HG03460 (cell line): ENCODE results near the gene ARHGAP21.

Experiments
- ATAC-seq: cut with Tn5 transposase; IDR thresholded peaks from one replicate; pipeline ENCODE4 v1.9.1; 2021; ENCODE audit not compliant: unreplicated experiment

Gene ARHGAP21

DNA sequence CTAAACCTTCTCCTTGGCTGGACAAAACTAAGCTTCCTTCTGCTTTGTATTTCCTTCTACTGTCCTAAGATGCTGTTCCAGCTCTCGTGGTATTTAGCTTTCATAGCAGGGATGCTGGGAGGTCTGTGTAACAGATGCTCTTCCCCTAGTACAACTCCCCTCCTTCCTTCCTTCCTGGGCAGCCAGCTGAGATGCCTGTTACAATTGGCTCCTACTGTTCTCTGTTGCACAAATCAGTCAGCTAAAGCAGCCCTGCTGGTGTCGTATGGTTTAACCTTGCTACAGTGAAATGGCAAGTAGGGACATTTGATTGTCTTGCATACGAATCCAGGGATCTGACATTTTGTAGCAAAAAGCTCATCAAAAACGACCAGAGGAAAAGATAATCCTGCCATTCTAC, 143.8 kb downstream of the ARHGAP21 start:
- ATAC-seq = no peak

GRCh38 chr10:24579448-24579847, 144.2 kb downstream of the ARHGAP21 start:
- no peak for ATAC-seq

DNA sequence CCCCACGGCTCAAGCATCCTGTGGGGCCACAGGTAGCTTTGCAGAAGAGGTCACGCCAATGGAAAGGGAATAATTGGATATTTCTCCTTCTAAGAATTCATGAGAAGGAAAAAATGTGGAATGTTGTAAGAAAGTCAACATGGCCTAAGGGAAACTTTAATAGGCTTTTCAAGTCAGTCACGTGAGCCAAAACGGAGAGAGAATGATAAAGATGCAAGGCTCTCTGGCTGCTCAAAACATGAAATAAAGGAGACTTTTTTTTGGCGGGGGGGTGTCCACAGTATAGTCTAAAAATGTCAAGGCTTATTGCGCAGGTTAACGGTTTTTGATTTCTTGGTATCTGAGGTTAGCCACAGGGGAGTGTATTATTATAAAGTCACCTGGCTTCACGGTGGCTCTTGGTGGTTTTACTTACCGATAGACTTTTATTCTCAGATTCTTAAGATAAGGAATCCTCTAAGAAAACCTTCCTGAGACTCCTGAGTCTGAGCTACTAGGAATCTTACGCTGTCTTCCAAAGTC, 148.1 kb downstream of the ARHGAP21 start:
- no peak for ATAC-seq

DNA sequence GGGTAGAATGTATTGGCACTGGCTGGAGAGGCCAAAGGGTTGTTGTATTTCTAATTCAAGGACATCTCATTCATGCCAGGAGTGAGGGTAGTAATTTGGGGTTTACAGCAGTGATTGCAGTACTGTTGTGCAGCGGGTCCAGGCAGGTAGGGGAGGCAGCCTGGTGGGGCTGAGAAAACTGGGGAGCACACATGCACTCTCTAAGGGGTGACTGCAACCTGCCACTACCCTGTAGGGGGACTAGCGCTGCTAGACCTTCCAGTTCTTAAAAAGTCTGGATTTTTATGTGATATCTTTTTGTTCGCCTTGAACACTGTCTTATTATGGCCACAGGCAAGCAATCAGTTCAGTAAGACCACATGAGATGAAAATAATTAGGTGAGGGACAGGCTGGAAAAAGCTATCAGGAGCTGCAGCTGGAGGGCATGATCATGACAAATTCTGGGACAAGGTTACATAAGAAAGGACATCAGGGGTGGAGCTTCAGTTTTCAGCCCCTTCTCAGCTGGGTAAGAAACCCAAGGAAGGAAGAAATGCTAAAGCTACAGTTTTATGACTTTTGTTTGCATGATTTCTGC, 149.0 kb downstream of the ARHGAP21 start:
- ATAC-seq = no peak

DNA sequence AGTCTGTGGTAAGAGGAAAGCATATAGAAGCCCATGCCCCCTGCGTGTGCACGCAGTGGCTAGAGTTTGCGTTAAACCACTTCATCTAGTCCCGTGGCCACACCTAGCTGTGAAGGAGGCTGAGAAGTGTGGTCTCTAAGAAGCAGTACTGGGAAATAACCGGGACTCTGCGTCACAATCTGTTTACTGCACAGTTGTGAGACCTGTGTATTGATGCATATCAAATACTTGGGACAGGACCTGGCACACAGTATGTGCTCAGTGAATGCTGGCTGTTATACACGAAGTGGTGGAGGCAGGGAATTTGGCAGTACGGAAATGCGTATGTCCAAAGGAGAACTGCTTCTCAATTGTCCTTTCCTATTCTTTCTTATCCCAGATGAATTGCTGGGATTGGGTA, 149.5 kb downstream of the ARHGAP21 start:
- no peak for ATAC-seq

GRCh38 chr10:24571870-24572450, 151.7 kb downstream of the ARHGAP21 start:
- ATAC-seq = no peak

GRCh38 chr10:24570658-24571426, 152.8 kb downstream of the ARHGAP21 start:
- no peak for ATAC-seq

DNA sequence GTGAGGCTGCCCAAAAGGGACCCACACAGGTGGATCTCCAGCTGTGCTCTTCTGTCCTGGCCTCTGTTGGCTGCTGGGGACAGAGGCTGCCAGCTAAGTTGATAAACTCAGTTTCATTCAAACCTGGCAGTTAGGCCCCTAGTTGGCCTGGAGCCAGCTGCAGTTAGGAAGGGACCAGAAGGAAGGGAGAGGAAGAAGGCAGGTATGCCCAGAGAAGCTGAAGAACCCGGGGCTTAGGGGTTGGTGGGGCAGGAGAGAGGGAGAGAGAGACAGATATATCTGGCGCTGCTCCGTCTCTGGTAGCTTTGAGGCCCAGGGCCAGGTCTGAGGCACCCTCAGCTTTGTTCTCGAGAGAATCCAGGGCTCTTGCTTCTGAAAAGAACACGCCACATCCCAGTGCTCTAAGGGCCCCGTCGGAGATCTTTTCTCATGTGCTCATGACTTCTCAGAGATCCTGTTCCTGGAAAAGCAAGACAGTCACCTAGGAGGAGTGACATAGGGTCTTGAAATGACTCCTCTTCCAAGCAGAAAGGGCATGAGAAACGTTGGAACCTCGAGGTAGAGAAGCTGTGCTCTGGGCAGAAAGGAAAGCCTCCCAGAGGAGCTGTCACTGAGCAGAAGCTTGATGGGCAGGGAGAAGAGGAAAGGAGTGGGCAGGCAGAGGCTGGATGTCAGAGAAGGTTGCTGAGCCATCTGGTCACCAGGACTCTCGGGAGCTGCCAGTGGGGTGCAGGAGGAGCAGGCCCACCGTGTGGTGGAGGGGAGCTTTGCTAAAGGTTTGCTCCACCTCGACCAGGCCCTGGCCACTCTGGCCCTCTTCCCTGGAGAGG, 153.6 kb downstream of the ARHGAP21 start:
- ATAC-seq = no peak

GRCh38 chr10:24569330-24569796, 154.3 kb downstream of the ARHGAP21 start:
- ATAC-seq = no peak

- no peak for ATAC-seq
These were observed 155.6 kb downstream of the ARHGAP21 start for GRCh38 chr10:24568042-24568441.

DNA sequence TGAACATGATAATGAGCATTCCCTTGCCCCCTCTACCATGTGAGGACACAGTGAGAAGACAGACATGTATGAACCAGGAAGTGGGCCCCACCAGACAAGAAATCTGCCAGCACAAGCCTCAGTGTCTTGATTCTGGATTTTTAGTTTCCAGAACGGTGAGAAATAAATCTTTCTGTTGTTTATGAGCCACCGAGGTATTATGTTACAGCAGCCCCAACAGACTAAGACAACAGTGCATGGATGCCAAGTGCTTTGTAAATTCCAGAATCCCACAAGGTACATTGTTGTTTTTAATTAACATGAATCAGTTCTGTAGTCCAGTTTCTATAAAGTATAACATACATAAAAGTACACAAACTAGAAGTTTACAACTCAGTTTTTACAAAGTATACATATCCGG, 162.2 kb downstream of the ARHGAP21 start:
- no peak for ATAC-seq

DNA sequence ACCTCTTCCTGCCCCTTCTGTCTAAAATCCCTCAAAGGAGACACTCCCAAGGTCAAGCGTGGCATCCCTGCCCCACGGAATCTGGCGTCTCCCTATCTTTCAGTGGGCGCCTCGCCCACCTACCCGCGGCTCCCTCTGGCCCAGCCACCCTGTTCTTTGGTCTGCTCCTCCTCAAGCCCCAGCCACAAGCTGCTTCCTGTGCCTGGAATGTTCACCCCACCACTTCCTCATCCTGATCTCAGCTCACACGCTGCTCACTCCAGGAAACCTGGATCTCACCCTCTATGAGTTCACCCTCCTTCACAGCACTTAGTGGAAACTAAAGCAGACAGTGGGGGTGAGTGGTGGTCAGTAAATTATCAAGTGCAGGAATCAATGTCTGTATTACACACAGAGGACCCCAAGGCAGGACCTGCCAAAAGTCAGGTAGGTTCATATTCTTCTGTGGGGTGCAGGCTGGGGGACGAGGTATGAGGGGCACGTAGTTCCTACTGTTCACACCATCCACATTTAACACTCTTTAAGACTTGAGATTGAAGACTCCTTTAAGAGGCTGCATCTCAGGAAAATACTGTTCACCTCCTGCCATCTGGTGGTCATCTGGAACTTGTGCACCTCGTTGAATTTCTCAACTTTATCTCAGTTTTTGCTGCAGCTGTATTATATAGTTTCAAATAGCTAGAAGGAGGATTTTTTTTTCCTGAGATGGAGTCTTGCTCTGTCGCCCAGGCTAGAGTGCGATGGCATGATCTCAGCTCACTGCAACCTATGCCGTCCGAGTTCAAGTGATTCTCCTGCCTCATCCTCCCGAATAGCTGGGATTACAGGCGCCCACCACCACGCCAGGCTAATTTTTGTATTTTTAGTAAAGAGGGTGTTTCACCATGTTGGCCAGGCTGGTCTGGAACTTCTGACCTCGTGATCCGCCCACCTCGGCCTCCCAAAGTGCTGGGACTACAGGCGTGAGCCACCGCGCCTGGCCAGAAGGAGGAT, 166.6 kb downstream of the ARHGAP21 start:
- peak; percentile 58 for ATAC-seq

GRCh38 chr10:24556126-24556749, 167.4 kb downstream of the ARHGAP21 start:
- no peak for ATAC-seq

DNA sequence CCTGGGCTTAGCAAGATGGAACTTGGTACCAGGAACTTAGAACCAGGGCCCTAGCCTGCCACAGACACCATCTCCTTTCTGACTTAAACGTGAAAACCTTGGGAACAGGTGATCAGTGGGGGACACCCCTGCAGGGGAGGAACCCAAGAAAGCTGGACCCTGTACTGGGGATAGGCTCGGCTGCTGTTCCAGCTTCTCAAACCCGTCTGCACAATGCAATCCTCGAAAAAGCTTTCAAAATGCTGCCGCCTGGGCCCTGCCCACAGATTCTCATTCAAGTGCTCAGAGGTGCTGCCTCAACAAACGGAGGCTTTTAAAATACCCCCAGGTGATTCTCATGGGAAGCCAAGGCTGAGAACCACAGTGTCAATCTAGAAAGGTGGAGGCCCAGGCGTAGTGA, 169.7 kb downstream of the ARHGAP21 start:
- ATAC-seq = no peak

GRCh38 chr10:24553051-24553612, 170.6 kb downstream of the ARHGAP21 start:
- no peak for ATAC-seq

DNA sequence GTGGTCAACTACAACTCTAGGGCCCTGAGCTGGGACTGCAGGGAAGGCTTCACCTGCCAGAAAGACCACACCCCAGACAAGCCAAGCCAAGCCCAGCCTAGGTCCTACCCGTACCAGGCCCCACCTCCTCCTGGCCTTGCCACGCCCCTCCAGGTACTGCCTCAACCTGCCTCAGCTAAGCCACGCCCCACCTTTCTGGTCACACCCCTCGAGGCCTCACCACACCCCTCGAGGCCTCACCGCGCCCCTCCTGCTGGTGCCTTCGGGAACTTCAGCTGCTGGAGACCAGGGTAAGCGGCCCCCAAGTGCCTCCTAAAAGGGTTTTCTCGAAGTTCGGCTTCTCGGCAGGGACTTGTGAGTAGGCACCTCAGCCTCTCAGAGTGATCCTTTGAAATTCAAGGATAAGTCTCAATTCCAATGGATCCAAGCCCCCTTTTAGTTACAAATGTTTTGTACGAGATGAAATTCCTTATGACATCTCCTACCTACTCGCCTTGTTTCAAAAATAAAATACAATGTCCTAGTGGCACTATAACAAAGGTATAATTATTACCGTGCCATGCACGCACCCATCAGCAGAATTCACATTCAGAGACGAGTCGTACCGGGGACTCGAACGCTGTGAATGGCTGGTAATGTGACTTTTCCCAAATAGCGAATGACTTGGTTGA, 171.2 kb downstream of the ARHGAP21 start:
- no peak for ATAC-seq

DNA sequence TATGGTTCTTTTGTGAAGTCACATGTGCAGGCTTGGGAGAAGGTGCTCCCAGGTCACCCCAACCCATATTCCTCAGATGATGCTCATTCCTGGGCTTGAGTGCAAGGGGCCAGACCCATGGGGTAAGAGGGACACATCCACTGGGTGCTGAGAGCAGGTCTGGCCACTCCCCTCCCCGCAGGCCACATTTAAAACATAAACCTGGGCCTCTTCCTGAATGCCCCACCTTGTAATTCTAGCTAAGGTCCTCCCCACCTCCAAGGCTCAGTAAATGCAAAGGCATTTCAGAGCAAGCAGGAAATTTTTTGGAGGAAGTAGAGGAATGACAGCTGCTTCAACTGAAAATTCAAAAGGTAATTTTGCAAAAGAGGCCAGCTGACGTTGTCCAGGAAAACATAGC, 172.5 kb downstream of the ARHGAP21 start:
- no peak for ATAC-seq

- ATAC-seq = no peak
These were observed 173.0 kb downstream of the ARHGAP21 start for GRCh38 chr10:24550680-24551079.

DNA sequence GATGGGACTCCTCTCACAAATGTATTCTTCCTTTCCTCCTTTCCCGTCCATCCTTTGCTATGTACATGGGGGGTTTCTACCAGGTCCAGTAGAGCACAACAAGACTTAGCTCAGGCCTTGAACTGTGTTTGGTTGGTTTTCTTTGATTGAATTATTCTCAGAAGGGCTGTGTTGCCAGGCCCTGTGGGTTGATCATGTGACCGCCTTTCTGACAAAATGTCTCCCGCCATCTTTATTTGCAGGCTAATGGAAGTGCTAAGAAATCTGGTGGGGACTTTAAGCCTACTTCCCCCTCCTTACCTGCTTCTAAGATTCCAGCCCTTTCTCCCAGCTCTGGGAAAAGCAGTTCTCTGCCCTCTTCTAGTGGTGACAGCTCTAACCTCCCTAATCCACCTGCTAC, 178.1 kb downstream of the ARHGAP21 start:
- ATAC-seq = no peak
